GM23338 (cell line): Measurements from ENCODE around the gene TPR. TPM values are rescaled to one million over a fixed set of nuclear protein-coding genes. Genes with fewer than 3 reads are reported as not detected.

ENCODE experiments used
- ATAC-seq: fragments of 200-7000 bp; cut with Tn5 transposase; 3 replicates; pipeline ENCODE4 v1.9.1; 2020
- DNase-seq: peaks from one replicate; pipeline ENCODE4 v3.0.0-alpha.2; 2015; ENCODE audit warnings: low spot score
- H2AFZ ChIP-seq: fragments of 200-600 bp; sonication (generic); 2 replicates; pipeline ENCODE4 v1.8.0; 2016; ENCODE audit warnings: antibody characterized with exemption, mild to moderate bottlenecking, moderate library complexity
- H3F3A ChIP-seq: fragments of 200-600 bp; sonication (generic); replicated peaks from 2 replicates; pipeline ENCODE4 v1.8.0; 2017; ENCODE audit warnings: antibody characterized with exemption, mixed run types, low read depth
- H3K27ac ChIP-seq: fragments of 200-600 bp; sonication (generic); 2 replicates; pipeline ENCODE4 v1.6.1; 2016; ENCODE audit warnings: low read depth
- H3K27me3 ChIP-seq: fragments of 200-600 bp; sonication (generic); 2 replicates; pipeline ENCODE4 v1.8.0; 2016; ENCODE audit warnings: mild to moderate bottlenecking, mixed run types, moderate library complexity; ENCODE audit not compliant: insufficient read depth
- H3K36me3 ChIP-seq: fragments of 200-600 bp; sonication (generic); 2 replicates; pipeline ENCODE4 v1.8.0; 2016; ENCODE audit warnings: mild to moderate bottlenecking; ENCODE audit not compliant: insufficient read depth
- H3K4me1 ChIP-seq: fragments of 200-600 bp; sonication (generic); 2 replicates; pipeline ENCODE4 v1.8.0; 2016; ENCODE audit warnings: mild to moderate bottlenecking, moderate library complexity; ENCODE audit not compliant: insufficient read depth
- H3K4me2 ChIP-seq: fragments of 200-600 bp; sonication (generic); 2 replicates; pipeline ENCODE4 v1.7.1; 2017; ENCODE audit warnings: mixed run types
- H3K4me3 ChIP-seq: fragments of 200-600 bp; sonication (generic); 2 replicates; pipeline ENCODE4 v1.6.1; 2016; ENCODE audit warnings: mixed run types
- H3K79me2 ChIP-seq: fragments of 200-600 bp; sonication (generic); replicated peaks from 2 replicates; pipeline ENCODE4 v1.8.0; 2017; ENCODE audit warnings: mild to moderate bottlenecking; ENCODE audit not compliant: insufficient read depth
- H3K9me2 ChIP-seq: fragments of 200-600 bp; sonication (generic); 2 replicates; pipeline ENCODE4 v1.8.0; 2017; ENCODE audit not compliant: insufficient read depth
- H4K20me1 ChIP-seq: fragments of 200-600 bp; sonication (generic); replicated peaks from 2 replicates; pipeline ENCODE4 v1.8.0; 2017; ENCODE audit warnings: mild to moderate bottlenecking; ENCODE audit not compliant: insufficient read depth
- H3K27ac Mint-ChIP-seq: 2 replicates; pipeline ENCODE4 v1.8.0; 2020; ENCODE audit warnings: inconsistent platforms, mild to moderate bottlenecking, moderate library complexity, mixed read lengths
- H3K27me3 Mint-ChIP-seq: 3 replicates; pipeline ENCODE4 v1.8.0; 2022; ENCODE audit warnings: low read depth, mild to moderate bottlenecking, moderate library complexity, mixed read lengths, inconsistent platforms; ENCODE audit not compliant: insufficient read depth, poor library complexity
- H3K36me3 Mint-ChIP-seq: 3 replicates; pipeline ENCODE4 v1.8.0; 2021; ENCODE audit warnings: low read depth, mild to moderate bottlenecking, inconsistent platforms, moderate library complexity, mixed read lengths
- H3K4me1 Mint-ChIP-seq: 3 replicates; pipeline ENCODE4 v1.8.0; 2020; ENCODE audit warnings: mild to moderate bottlenecking, inconsistent platforms, mixed read lengths
- H3K4me3 Mint-ChIP-seq: 3 replicates; pipeline ENCODE4 v1.8.0; 2021; ENCODE audit warnings: moderate library complexity, mild to moderate bottlenecking, inconsistent platforms, mixed read lengths
- H3K9me3 Mint-ChIP-seq: 3 replicates; pipeline ENCODE4 v1.8.0; 2020; ENCODE audit warnings: moderate library complexity, mild to moderate bottlenecking, inconsistent platforms, mixed read lengths
- CREB1 ChIP-seq: fragments of 250-450 bp; sonication (Bioruptor Pico); IDR thresholded peaks from 2 replicates; pipeline ENCODE4 v1.5.0; 2020; ENCODE audit warnings: low read depth, mild to moderate bottlenecking, moderate library complexity
- CTCF ChIP-seq, 2 experiments: fragments of 200-600 bp in 1 of 2; sonication (generic) in 1 of 2; conservative IDR thresholded peaks; 2 replicates each; pipeline versions ENCODE4 v1.5.1 to v1.6.1; 2016 to 2017; ENCODE audit warnings: antibody characterized with exemption in 2 of 2, low read depth in 2 of 2, mild to moderate bottlenecking in 2 of 2, moderate library complexity in 1 of 2
- EZH2 ChIP-seq: fragments of 200-600 bp; sonication (generic); IDR thresholded peaks from one replicate; pipeline ENCODE4 v1.8.0; 2017; ENCODE audit warnings: antibody characterized with exemption, mild to moderate bottlenecking, low read depth; ENCODE audit not compliant: unreplicated experiment
- EZH2phosphoT487 ChIP-seq: fragments of 200-600 bp; sonication (generic); IDR thresholded peaks from one replicate; pipeline ENCODE4 v1.8.1; 2018; ENCODE audit warnings: antibody characterized with exemption; ENCODE audit not compliant: unreplicated experiment
- JUNB ChIP-seq: IDR thresholded peaks from one replicate; pipeline ENCODE4 v1.6.1; 2016; ENCODE audit warnings: antibody characterized with exemption; ENCODE audit not compliant: unreplicated experiment
- NANOG ChIP-seq: IDR thresholded peaks from 2 replicates; pipeline ENCODE4 v1.6.1; 2016; ENCODE audit warnings: antibody characterized with exemption, borderline replicate concordance
- POLR2AphosphoS5 ChIP-seq: IDR thresholded peaks from 2 replicates; pipeline ENCODE4 v1.6.1; 2016; ENCODE audit warnings: antibody characterized with exemption, low read depth
- STAT1 ChIP-seq: IDR thresholded peaks from one replicate; pipeline ENCODE4 v1.6.1; 2016; ENCODE audit warnings: antibody characterized with exemption; ENCODE audit not compliant: unreplicated experiment
- ZNF114 ChIP-seq: fragments of 250-450 bp; sonication (Bioruptor Pico); IDR thresholded peaks from 2 replicates; pipeline ENCODE4 v1.5.0; 2020; ENCODE audit warnings: mild to moderate bottlenecking, moderate library complexity
- ZNF331 ChIP-seq: fragments of 250-450 bp; sonication (Bioruptor Pico); IDR thresholded peaks from 2 replicates; pipeline ENCODE4 v1.5.0; 2020; ENCODE audit warnings: low read depth, mild to moderate bottlenecking, moderate library complexity
- ZNF462 ChIP-seq: fragments of 250-450 bp; sonication (Bioruptor Pico); IDR thresholded peaks from 2 replicates; pipeline ENCODE4 v1.5.0; 2020; ENCODE audit warnings: mild to moderate bottlenecking, moderate library complexity
- polyA plus RNA-seq: library from polyadenylated mRNA; unstranded; fragments of >200 nt; fragmentation: Nextera tagmentation; extraction: Ambion mirVana; gene quantifications from 2 replicates; pipeline ENCODE4 v1.2.1, GENCODE V29; 2016
- total RNA-seq: library from RNA; depleted of rRNA; stranded (reverse); fragments of >200 nt; shearing (Covaris generic); gene quantifications from 2 replicates; pipeline ENCODE4 v1.2.3, GENCODE V29; 2014
- TF ChIP-seq, protein P1 (sequence below): IDR thresholded peaks from one replicate; pipeline ENCODE4 v1.6.1; 2018; ENCODE audit warnings: antibody characterized with exemption; ENCODE audit not compliant: unreplicated experiment
- TF ChIP-seq, protein P2 (sequence below): IDR thresholded peaks from 2 replicates; pipeline ENCODE4 v1.6.1; 2016; ENCODE audit warnings: antibody characterized with exemption

The TPR gene
- total and polyA plus RNA-seq, 2 experiments from 2014 or later = 108 to 220 TPM

DNA sequence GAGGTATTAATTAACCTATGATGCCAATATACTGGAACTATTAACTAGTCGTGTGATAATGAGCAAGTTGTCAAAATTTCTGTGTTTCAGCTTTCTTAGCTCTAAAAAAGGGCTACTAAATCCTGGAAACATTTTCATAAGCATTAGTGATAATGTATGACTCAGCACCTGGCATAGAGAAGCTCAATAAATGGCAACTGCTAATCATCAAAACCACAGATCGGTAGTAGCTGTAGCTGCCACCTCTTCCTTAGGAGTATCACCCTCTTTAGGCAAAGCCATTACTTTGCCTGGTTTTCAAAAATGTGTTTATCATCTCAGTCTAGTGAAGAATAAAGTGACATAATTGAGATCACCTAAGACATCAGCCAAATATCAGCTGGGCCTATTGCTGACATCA lies 75.5 kb downstream of the TPR start:
- Mint-ChIP-seq H3K27me3 (no peaks in the 10 kb centered on the region), H3K36me3 (no peaks in the 10 kb centered on the region), H3K4me1 (no peaks in the 10 kb centered on the region), H3K27ac (no peak overlapping the region), H3K9me3 (no peaks in the 10 kb centered on the region), H3K4me3 (no peak overlapping the region)
- DNase-seq (no peak), ATAC-seq (no peak)
- Histone ChIP-seq H3K36me3 (no peaks in the 10 kb centered on the region), H3F3A (no peaks in the 10 kb centered on the region), H3K79me2 (no peaks in the 10 kb centered on the region), H3K27ac (no peak overlapping the region), H2AFZ (no peak overlapping the region), H3K4me2 (no peak overlapping the region), H4K20me1 (no peaks in the 10 kb centered on the region), H3K9me2 (no peaks in the 10 kb centered on the region), H3K27me3 (no peaks in the 10 kb centered on the region), H3K4me1 (no peaks in the 10 kb centered on the region), H3K4me3 (no peak overlapping the region)
- TF ChIP-seq, protein P1, sequence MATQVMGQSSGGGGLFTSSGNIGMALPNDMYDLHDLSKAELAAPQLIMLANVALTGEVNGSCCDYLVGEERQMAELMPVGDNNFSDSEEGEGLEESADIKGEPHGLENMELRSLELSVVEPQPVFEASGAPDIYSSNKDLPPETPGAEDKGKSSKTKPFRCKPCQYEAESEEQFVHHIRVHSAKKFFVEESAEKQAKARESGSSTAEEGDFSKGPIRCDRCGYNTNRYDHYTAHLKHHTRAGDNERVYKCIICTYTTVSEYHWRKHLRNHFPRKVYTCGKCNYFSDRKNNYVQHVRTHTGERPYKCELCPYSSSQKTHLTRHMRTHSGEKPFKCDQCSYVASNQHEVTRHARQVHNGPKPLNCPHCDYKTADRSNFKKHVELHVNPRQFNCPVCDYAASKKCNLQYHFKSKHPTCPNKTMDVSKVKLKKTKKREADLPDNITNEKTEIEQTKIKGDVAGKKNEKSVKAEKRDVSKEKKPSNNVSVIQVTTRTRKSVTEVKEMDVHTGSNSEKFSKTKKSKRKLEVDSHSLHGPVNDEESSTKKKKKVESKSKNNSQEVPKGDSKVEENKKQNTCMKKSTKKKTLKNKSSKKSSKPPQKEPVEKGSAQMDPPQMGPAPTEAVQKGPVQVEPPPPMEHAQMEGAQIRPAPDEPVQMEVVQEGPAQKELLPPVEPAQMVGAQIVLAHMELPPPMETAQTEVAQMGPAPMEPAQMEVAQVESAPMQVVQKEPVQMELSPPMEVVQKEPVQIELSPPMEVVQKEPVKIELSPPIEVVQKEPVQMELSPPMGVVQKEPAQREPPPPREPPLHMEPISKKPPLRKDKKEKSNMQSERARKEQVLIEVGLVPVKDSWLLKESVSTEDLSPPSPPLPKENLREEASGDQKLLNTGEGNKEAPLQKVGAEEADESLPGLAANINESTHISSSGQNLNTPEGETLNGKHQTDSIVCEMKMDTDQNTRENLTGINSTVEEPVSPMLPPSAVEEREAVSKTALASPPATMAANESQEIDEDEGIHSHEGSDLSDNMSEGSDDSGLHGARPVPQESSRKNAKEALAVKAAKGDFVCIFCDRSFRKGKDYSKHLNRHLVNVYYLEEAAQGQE = no peak
- TF ChIP-seq ZNF462 (CRISPR knock-in tag) (no peak), JUNB (no peak), NANOG (no peak), EZH2 (no peak), CTCF (conservative IDR thresholded peaks at IDR 0.05; ENCODE audit: low read depth in 2 of 2) (no peak), ZNF331 (CRISPR knock-in tag) (no peak), EZH2phosphoT487 (no peak), STAT1 (no peak), POLR2AphosphoS5 (no peak), CREB1 (CRISPR knock-in tag) (no peak), ZNF114 (no peak)
- TF ChIP-seq, protein P2, sequence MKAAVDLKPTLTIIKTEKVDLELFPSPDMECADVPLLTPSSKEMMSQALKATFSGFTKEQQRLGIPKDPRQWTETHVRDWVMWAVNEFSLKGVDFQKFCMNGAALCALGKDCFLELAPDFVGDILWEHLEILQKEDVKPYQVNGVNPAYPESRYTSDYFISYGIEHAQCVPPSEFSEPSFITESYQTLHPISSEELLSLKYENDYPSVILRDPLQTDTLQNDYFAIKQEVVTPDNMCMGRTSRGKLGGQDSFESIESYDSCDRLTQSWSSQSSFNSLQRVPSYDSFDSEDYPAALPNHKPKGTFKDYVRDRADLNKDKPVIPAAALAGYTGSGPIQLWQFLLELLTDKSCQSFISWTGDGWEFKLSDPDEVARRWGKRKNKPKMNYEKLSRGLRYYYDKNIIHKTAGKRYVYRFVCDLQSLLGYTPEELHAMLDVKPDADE = no peak
